Measurements from ENCODE around the gene TPRG1L. TPM values are rescaled to one million over a fixed set of nuclear protein-coding genes. Genes with fewer than 3 reads are reported as not detected.

Gene TPRG1L
- total RNA-seq, 1 donor from 2014 or later = 10.6 TPM

DNA sequence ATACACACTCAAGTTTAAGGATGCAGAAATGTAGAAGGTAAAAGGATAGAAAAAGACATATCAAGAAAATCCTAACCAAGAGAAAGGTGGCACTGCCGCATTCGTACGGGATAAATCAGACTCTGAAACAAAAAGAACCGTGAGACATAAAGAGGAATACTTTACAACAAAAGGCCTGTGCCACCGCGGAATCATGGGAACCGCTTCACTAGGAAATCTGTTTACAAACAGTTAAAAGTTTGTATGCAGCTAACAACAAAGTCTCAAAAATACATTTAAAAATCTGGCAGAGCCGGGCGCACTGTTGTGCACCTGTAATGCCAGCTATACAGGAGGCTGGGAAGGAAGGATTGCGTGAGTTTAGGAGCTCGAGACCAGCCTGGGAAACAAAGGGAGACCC lies 17.0 kb downstream of the TPRG1L start:
- Mint-ChIP-seq H3K36me3 (peaks cover 16% of the 10 kb centered on the region), H3K27ac (peak overlapping the region; percentile 36), H3K27me3 (ENCODE audit: insufficient read depth, low read depth) (peaks cover 2% of the 10 kb centered on the region), H3K4me1 (no peaks in the 10 kb centered on the region), H3K4me3 (no peak overlapping the region), H3K9me3 (no peaks in the 10 kb centered on the region)
- TF ChIP-seq EZH2 (IDR thresholded peaks at IDR 0.05) = no peak
- TF ChIP-seq EZH2phosphoT487 (IDR thresholded peaks at IDR 0.05) = no peak
- TF ChIP-seq, protein P1, sequence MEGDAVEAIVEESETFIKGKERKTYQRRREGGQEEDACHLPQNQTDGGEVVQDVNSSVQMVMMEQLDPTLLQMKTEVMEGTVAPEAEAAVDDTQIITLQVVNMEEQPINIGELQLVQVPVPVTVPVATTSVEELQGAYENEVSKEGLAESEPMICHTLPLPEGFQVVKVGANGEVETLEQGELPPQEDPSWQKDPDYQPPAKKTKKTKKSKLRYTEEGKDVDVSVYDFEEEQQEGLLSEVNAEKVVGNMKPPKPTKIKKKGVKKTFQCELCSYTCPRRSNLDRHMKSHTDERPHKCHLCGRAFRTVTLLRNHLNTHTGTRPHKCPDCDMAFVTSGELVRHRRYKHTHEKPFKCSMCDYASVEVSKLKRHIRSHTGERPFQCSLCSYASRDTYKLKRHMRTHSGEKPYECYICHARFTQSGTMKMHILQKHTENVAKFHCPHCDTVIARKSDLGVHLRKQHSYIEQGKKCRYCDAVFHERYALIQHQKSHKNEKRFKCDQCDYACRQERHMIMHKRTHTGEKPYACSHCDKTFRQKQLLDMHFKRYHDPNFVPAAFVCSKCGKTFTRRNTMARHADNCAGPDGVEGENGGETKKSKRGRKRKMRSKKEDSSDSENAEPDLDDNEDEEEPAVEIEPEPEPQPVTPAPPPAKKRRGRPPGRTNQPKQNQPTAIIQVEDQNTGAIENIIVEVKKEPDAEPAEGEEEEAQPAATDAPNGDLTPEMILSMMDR (IDR thresholded peaks at IDR 0.05) = no peak
- no peaks in the 10 kb centered on the region for H3K36me3 ChIP-seq
- no peaks in the 10 kb centered on the region for H3K27me3 ChIP-seq
- H3F3A ChIP-seq (ENCODE audit: low read depth) = no peaks in the 10 kb centered on the region
- H2AFZ ChIP-seq (replicated peaks) = no peak overlapping the region
- H3K4me2 ChIP-seq = no peak overlapping the region
- DNase-seq (ENCODE audit: low spot score) = no peak
- no peaks in the 10 kb centered on the region for H3K4me1 ChIP-seq
- no peak overlapping the region for H3K4me3 ChIP-seq
- peaks cover 7% of the 10 kb centered on the region for H4K20me1 ChIP-seq (ENCODE audit: low read depth)
- H3K27ac ChIP-seq = no peak overlapping the region
- H3K9me3 ChIP-seq (ENCODE audit: low read depth) = no peaks in the 10 kb centered on the region
- no peak overlapping the region for H3K9ac ChIP-seq
- no peaks in the 10 kb centered on the region for H3K79me2 ChIP-seq (ENCODE audit: low read depth)

DNA sequence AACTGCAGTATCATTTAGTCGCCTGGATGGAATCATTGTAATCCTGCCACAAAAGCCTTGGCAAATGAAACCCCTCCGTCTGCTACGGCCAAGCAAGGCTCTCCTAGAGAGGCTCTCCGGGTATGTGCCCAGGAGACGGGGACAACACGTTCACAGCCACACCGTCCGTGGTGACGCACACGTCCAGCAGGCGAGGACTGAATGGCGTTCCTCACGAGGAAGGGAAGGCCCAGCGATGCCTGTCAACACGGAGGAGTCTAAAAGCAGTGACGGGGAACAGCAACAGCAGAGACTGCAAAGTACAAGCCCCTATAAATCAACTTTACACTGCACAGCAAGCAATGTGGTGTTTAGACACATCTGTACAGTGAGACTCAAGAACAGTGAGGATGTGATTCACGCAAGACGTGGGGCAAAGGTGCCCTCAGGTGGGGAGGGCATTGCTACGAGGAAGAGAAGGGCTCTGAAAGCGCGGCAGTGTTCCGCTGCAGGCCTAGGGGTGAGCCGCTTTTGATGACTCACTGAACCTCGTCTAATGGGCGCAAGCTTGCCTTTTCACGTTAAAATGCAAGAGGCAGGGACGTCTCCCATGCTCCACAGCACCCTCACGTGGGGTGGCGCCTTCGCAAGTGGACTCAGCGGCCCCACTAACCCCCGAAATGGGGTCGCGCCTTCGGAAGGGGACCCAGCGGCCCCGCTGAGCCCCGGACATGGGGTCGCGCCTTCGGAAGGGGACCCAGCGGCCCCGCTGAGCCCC lies 18.3 kb downstream of the TPRG1L start:
- Histone ChIP-seq H3K36me3 (no peaks in the 10 kb centered on the region), H2AFZ (replicated peaks) (no peak overlapping the region), H3K4me1 (no peaks in the 10 kb centered on the region), H3K27ac (no peak overlapping the region), H4K20me1 (ENCODE audit: low read depth) (peaks cover 7% of the 10 kb centered on the region), H3K9ac (no peak overlapping the region), H3K79me2 (ENCODE audit: low read depth) (no peaks in the 10 kb centered on the region), H3F3A (ENCODE audit: low read depth) (no peaks in the 10 kb centered on the region), H3K9me3 (ENCODE audit: low read depth) (no peaks in the 10 kb centered on the region), H3K27me3 (no peaks in the 10 kb centered on the region), H3K4me2 (no peak overlapping the region), H3K4me3 (no peak overlapping the region)
- H3K27ac Mint-ChIP-seq = no peak overlapping the region
- H3K4me3 Mint-ChIP-seq = no peak overlapping the region
- peaks cover 13% of the 10 kb centered on the region for H3K36me3 Mint-ChIP-seq
- H3K4me1 Mint-ChIP-seq = no peaks in the 10 kb centered on the region
- H3K27me3 Mint-ChIP-seq (ENCODE audit: insufficient read depth, low read depth) = peaks cover 2% of the 10 kb centered on the region
- no peak for DNase-seq (ENCODE audit: low spot score)
- H3K9me3 Mint-ChIP-seq = no peaks in the 10 kb centered on the region
- TF ChIP-seq, protein P1 (IDR thresholded peaks at IDR 0.05) = no peak
- TF ChIP-seq EZH2 (IDR thresholded peaks at IDR 0.05) = no peak
- TF ChIP-seq EZH2phosphoT487 (IDR thresholded peaks at IDR 0.05) = no peak

DNA sequence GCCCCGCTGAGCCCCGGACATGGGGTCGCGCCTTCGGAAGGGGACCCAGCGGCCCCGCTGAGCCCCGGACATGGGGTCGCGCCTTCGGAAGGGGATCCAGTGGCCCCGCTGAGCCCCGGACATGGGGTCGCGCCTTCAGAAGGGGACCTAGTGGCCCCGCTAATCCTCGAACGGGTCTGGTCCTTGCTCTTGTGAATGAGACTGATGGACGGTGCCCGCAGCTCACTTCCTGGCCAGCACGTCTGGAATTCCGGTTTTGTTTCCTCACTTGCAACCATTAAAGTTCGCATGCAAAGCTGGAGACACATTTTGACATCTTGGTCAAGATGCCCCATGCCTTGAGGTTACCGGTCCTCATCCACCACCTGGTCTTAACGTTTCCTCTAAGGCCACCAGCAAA lies 19.5 kb downstream of the TPRG1L start:
- peaks cover 6% of the 10 kb centered on the region for H3F3A ChIP-seq (ENCODE audit: low read depth)

More for the DNA sequence above, 19.5 kb downstream of the TPRG1L start:
- Histone ChIP-seq H3K4me3 (no peak overlapping the region), H3K27ac (no peak overlapping the region), H4K20me1 (ENCODE audit: low read depth) (peaks cover 16% of the 10 kb centered on the region), H3K4me1 (peaks cover 3% of the 10 kb centered on the region), H3K36me3 (no peaks in the 10 kb centered on the region), H3K9me3 (ENCODE audit: low read depth) (no peaks in the 10 kb centered on the region), H3K79me2 (ENCODE audit: low read depth) (peaks cover 8% of the 10 kb centered on the region), H2AFZ (replicated peaks) (no peak overlapping the region), H3K4me2 (no peak overlapping the region), H3K27me3 (no peaks in the 10 kb centered on the region), H3K9ac (no peak overlapping the region)
- no peak for TF ChIP-seq EZH2 (IDR thresholded peaks at IDR 0.05)
- no peak for TF ChIP-seq EZH2phosphoT487 (IDR thresholded peaks at IDR 0.05)
- TF ChIP-seq, protein P1 (IDR thresholded peaks at IDR 0.05) = no peak
- Mint-ChIP-seq H3K36me3 (peaks cover 13% of the 10 kb centered on the region), H3K27ac (no peak overlapping the region), H3K4me1 (peaks cover 9% of the 10 kb centered on the region), H3K4me3 (no peak overlapping the region), H3K9me3 (no peaks in the 10 kb centered on the region), H3K27me3 (ENCODE audit: insufficient read depth, low read depth) (peaks cover 2% of the 10 kb centered on the region)
- no peak for DNase-seq (ENCODE audit: low spot score)

Measured in neural progenitor cell (in vitro differentiated cells).